ENCODE data around the gene ZNF664. TPM values are rescaled to one million over a fixed set of nuclear protein-coding genes. Genes with fewer than 3 reads are reported as not detected.

The ZNF664 gene
- total and polyA plus RNA-seq, 2 of the 8 experiments (the other 6 are each of a cell fraction or from before 2014, with no cell fraction given) = 22.8 to 51.4 TPM

GRCh38 chr12:124046456-124046740, 73.4 kb downstream of the ZNF664 start:
- POLR2A ChIA-PET (ENCODE audit: partially characterized antibody) = no interaction called here
- no peaks in the 10 kb centered on the region for H3K79me2 ChIP-seq (ENCODE audit: control insufficient read depth in 1 of 2, insufficient read depth in 2 of 2, low read length in 2 of 2)
- H2BK120ac ChIP-seq (replicated peaks; ENCODE audit: low read depth, low read length) = no peak overlapping the region
- no peaks in the 10 kb centered on the region for H4K20me1 ChIP-seq (replicated peaks in 1 of 2; ENCODE audit: control insufficient read depth in 1 of 2, insufficient read depth in 2 of 2, low read length in 2 of 2)
- H4K91ac ChIP-seq (replicated peaks; ENCODE audit: insufficient read length, low read length) = no peak overlapping the region
- no peaks in the 10 kb centered on the region for H3K27me3 ChIP-seq (replicated peaks in 1 of 4; ENCODE audit: control insufficient read depth in 3 of 4, extremely low read depth in 1 of 4, insufficient read depth in 3 of 4, low read length in 3 of 4)
- no peak overlapping the region for H3K14ac ChIP-seq (ENCODE audit: insufficient read length)
- no peak overlapping the region for H3K4me3 ChIP-seq (ENCODE audit: extremely low read depth in 1 of 4, insufficient read depth in 2 of 4, low read depth in 3 of 4, low read length in 4 of 4)
- no peak overlapping the region for H3K27ac ChIP-seq (ENCODE audit: low read depth, low read length)
- H3K23ac ChIP-seq (ENCODE audit: insufficient read length) = no peak overlapping the region
- no peak overlapping the region for H3K56ac ChIP-seq (replicated peaks; ENCODE audit: insufficient read length, low read depth, low read length)
- H2AK5ac ChIP-seq (ENCODE audit: low read depth, low read length) = no peak overlapping the region
- no peak overlapping the region for H2BK15ac ChIP-seq (ENCODE audit: low read length)
- H2BK12ac ChIP-seq (ENCODE audit: low read depth, low read length) = no peak overlapping the region
- H3K9ac ChIP-seq (replicated peaks in 1 of 4; ENCODE audit: extremely low read depth in 1 of 4, low read depth in 3 of 4, low read length in 3 of 4) = no peak overlapping the region
- H3K4me1 ChIP-seq (replicated peaks in 1 of 4; ENCODE audit: control insufficient read depth in 3 of 4, insufficient read depth in 4 of 4, low read length in 3 of 4) = no peaks in the 10 kb centered on the region; a peak in 2 of 7 replicates
- no peaks in the 10 kb centered on the region for H3K23me2 ChIP-seq (ENCODE audit: low read depth, low read length)
- H3K36me3 ChIP-seq (ENCODE audit: control insufficient read depth in 2 of 4, insufficient read depth in 4 of 4, low read length in 3 of 4) = 0 out of 8 replicates have a peak, but pooled peaks cover 0 to 3% (median 0%) of the 10 kb centered on the region in 4 experiments
- H3K79me1 ChIP-seq (ENCODE audit: low read depth, low read length) = no peaks in the 10 kb centered on the region
- FAIRE-seq = no peak
- H2AFZ ChIP-seq (ENCODE audit: low read length) = no peak overlapping the region
- H3K9me3 ChIP-seq (ENCODE audit: insufficient read depth in 2 of 2, low read depth in 1 of 2, low read length in 1 of 2) = peaks cover 11 to 16% of the 10 kb centered on the region in 2 experiments
- CTCF ChIA-PET (ENCODE audit: partially characterized antibody) = interaction anchor here (0.6 to 4.5 kb wide), 7 partner anchors 10 to 718 kb away, joined by 3 to 39 read pairs (median 4); no protein-coding TSS in a partner anchor
- H2BK20ac ChIP-seq (ENCODE audit: low read length) = no peak overlapping the region
- H3K18ac ChIP-seq (ENCODE audit: extremely low read depth, low read length) = no peak overlapping the region
- H4K5ac ChIP-seq (ENCODE audit: insufficient read length, low read depth, low read length) = no peak overlapping the region
- H2BK5ac ChIP-seq (ENCODE audit: low read depth, low read length) = no peak overlapping the region
- H3K4me2 ChIP-seq (ENCODE audit: insufficient read depth in 1 of 2, low read depth in 2 of 2, low read length in 2 of 2) = no peak overlapping the region
- H4K8ac ChIP-seq (ENCODE audit: extremely low read depth, insufficient read depth, low read length) = no peak overlapping the region
- H3K4ac ChIP-seq (replicated peaks; ENCODE audit: insufficient read length, low read depth, low read length) = no peak overlapping the region
- DNase-seq (ENCODE audit: low read depth in 1 of 2, low spot score in 2 of 2) = no peak
- TF ChIP-seq NANOG (IDR thresholded peaks at IDR 0.05; ENCODE audit: insufficient read depth, low read depth, low read length, poor library complexity, severe bottlenecking) = no peak
